Adrenal gland (tissue), 12 donors: Measurements from ENCODE around the gene MTARC2. TPM values are rescaled to one million over a fixed set of nuclear protein-coding genes. Genes with fewer than 3 reads are reported as not detected.

Experiments used
- DNase-seq, 7 donors: peaks; one replicate each; pipeline ENCODE4 v3.0.0-alpha.2; 2019 to 2020
- H3K27ac ChIP-seq, 5 donors: fragments of 200-600 bp; sonication (generic) in 4 of 5; 1 replicate in 3 of 5; 2 replicates in 2 of 5; pipeline versions ENCODE4 v1.5.1 to v1.8.0; 2016 to 2020; ENCODE audit warnings: mild to moderate bottlenecking in 1 of 5
- H3K27me3 ChIP-seq: fragments of 200-600 bp; 2 replicates; pipeline ENCODE4 v1.8.0; 2021
- H3K36me3 ChIP-seq, 2 donors: fragments of 200-600 bp; replicated peaks in 1 of 2; 1 replicate in 1 of 2; 2 replicates in 1 of 2; pipeline versions ENCODE4 v1.5.1 to v1.8.0; 2018 to 2022
- H3K4me1 ChIP-seq, 2 donors: fragments of 200-600 bp; replicated peaks in 1 of 2; 1 replicate in 1 of 2; 2 replicates in 1 of 2; pipeline versions ENCODE4 v1.5.1 to v1.8.0; 2018 to 2021
- H3K4me3 ChIP-seq, 4 donors: fragments of 200-600 bp; sonication (generic) in 3 of 4; one replicate each; pipeline ENCODE4 v1.5.1; 2016 to 2018
- H3K9me3 ChIP-seq, 3 donors: fragments of 200-600 bp; sonication (generic) in 1 of 3; replicated peaks in 1 of 3; 1 replicate in 2 of 3; 2 replicates in 1 of 3; pipeline versions ENCODE4 v1.5.1 to v1.8.0; 2016 to 2021
- POLR2A ChIP-seq, 2 donors: fragments of 450-650 bp; IDR thresholded peaks; one replicate each; pipeline ENCODE4 v1.6.1; 2017; ENCODE audit warnings: antibody characterized with exemption in 2 of 2, mild to moderate bottlenecking in 2 of 2, moderate library complexity in 1 of 2
- WGBS, 4 donors: extraction: QIAGEN DNeasy Blood & Tissue Kit in 2 of 4; methylation state at CpG; one replicate each; pipeline versions ENCODE4 v1.1.5 to v1.1.7; 2013 to 2017; 5-methylcytosine and 5-hydroxymethylcytosine counted together
- intact Hi-C, 2 donors: fragments of 100-400 bp; cut with DNase I; formaldehyde crosslinking; loops; one replicate each; pipeline versions ENCODE4 v1.14.1 to v1.15.0; 2022 to 2023
- polyA plus RNA-seq, 3 donors: library from polyadenylated mRNA; stranded (reverse); fragments of 200-250 nt in 2 of 3; fragments of 350-450 nt in 1 of 3; fragmentation: Illumina TruSeq in 1 of 3; extraction: RNeasy Lipid Tissue Mini Kit (QIAGEN cat#74804) in 1 of 3; gene quantifications; one replicate each; pipeline ENCODE4 v1.2.3, GENCODE V29; 2013 to 2014
- total RNA-seq, 9 donors: library from RNA; depleted of rRNA in 4 of 9; stranded (reverse); fragments of >200 nt in 4 of 9; fragments of 120-200 nt in 1 of 9; fragmentation: NEBNext Ultra II Directional in 1 of 9; extraction: Animal tissue kit (Norgen Biotek cat#: 25700) in 1 of 9; gene quantifications; one replicate each; pipeline versions ENCODE4 v1.1.0 to v1.2.4, GENCODE V29; 2013 to 2023
- TF ChIP-seq, protein P1 (sequence below), 6 experiments: fragments of 450-650 bp in 4 of 6; fragments of 200-600 bp in 2 of 6; sonication (generic) in 1 of 6; IDR thresholded peaks; 1 replicate in 5 of 6; 2 replicates in 1 of 6; pipeline versions ENCODE4 v1.5.1 to v1.8.0; 2016 to 2021; ENCODE audit warnings: antibody characterized with exemption in 6 of 6, mild to moderate bottlenecking in 2 of 6, moderate library complexity in 1 of 6
- donor health status: healthy with polysubstance abuse.
- donor health status: Bipolar disorder and iron deficiency.
- donor health status: DM: yes; HTN: yes; CAD: no.
- donor health status: DM: no; HTN: no; CAD: no.
- donor health status: DM: no; HTN: no; CAD: no.
- donor health status: DM: yes; HTN: yes; CAD: no.

Gene MTARC2
- total and polyA plus RNA-seq, 12 donors = 13.7 to 48.6 (median 29.8) TPM

DNA sequence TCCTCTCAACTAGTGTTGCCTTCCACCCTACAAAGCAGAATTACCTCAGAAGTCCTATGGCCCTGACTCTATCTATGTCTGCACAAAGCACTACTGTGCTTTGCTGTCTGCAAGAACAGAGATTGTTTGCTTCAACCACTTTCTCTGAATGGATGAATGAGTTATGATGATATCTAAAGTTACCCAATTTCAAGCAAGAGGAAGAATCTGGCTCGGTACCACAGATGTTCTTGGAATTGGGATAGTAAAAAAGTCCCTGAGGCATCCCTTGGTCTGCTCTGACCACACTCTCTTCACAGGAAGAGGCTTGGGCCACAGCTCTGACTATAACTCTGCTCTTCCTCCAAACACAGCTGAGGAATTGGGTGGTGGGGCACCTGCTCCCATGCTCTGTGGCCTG, 69.8 kb downstream of the MTARC2 start:
- TF ChIP-seq, protein P1, sequence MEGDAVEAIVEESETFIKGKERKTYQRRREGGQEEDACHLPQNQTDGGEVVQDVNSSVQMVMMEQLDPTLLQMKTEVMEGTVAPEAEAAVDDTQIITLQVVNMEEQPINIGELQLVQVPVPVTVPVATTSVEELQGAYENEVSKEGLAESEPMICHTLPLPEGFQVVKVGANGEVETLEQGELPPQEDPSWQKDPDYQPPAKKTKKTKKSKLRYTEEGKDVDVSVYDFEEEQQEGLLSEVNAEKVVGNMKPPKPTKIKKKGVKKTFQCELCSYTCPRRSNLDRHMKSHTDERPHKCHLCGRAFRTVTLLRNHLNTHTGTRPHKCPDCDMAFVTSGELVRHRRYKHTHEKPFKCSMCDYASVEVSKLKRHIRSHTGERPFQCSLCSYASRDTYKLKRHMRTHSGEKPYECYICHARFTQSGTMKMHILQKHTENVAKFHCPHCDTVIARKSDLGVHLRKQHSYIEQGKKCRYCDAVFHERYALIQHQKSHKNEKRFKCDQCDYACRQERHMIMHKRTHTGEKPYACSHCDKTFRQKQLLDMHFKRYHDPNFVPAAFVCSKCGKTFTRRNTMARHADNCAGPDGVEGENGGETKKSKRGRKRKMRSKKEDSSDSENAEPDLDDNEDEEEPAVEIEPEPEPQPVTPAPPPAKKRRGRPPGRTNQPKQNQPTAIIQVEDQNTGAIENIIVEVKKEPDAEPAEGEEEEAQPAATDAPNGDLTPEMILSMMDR (IDR thresholded peaks at IDR 0.05) = no peak
- no peak for TF ChIP-seq POLR2A (IDR thresholded peaks at IDR 0.05)
- no peak for DNase-seq

DNA sequence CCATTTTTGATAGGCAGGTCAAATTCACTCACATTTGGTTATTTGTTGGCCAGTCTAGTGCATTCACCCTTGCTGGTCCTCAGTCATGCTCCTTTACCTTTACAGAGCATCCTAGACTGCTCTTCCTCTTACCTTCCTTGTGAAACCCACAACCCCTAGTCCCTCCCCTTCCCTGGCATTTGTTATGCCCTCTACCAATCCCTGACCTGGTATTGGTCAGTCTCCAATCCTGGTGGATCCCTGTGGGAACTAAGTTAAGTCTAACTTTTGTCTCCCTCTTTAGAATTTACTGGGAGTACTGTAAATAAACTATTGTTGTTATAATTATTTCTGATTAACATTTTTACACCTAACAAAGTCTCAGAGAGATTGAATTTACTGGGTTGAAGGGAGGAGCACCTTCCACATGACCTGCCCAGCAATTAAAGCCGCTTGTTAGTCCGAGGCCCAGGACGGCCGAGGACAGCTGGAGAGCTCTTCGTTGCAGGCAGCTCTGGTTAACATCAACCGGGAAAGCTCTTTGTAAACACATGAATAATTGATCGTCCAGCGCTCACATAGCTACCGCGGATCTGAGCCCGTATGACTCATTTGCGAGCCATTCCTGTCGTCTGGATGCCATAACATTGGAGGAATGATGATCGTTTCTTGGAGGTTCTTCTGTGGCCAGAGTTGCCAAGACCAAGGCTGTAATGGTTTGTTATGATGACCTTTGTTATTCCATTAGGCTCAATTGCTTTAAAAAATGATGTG, 70.5 kb downstream of the MTARC2 start:
- DNase-seq = peak in 3 of 7 donors; percentile 23 to 64 (median 31)
- 45 to 62% (median 48%) methylated on average over 9 to 14 of the region's 14 CpGs for WGBS, 4 donors
- Histone ChIP-seq H3K27me3 (no peaks in the 10 kb centered on the region), H3K4me3 (no peak overlapping the region), H3K4me1 (no peaks in the 10 kb centered on the region), H3K9me3 (no peaks in the 10 kb centered on the region), H3K27ac (no peak overlapping the region), H3K36me3 (no peaks in the 10 kb centered on the region)
- no peak for TF ChIP-seq POLR2A (IDR thresholded peaks at IDR 0.05)
- TF ChIP-seq, protein P1 (IDR thresholded peaks at IDR 0.05) = no peak
- intact Hi-C loops = no loop called here

More for the DNA sequence above, 69.8 kb downstream of the MTARC2 start:
- H3K27me3 ChIP-seq = no peaks in the 10 kb centered on the region
- no peaks in the 10 kb centered on the region for H3K36me3 ChIP-seq
- H3K27ac ChIP-seq = no peak overlapping the region
- 69 to 88% (median 85%) methylated on average over 1 of the region's 1 CpG for WGBS, 4 donors
- no peak overlapping the region for H3K4me3 ChIP-seq
- no peaks in the 10 kb centered on the region for H3K4me1 ChIP-seq
- intact Hi-C loops = no loop called here
- no peaks in the 10 kb centered on the region for H3K9me3 ChIP-seq

DNA sequence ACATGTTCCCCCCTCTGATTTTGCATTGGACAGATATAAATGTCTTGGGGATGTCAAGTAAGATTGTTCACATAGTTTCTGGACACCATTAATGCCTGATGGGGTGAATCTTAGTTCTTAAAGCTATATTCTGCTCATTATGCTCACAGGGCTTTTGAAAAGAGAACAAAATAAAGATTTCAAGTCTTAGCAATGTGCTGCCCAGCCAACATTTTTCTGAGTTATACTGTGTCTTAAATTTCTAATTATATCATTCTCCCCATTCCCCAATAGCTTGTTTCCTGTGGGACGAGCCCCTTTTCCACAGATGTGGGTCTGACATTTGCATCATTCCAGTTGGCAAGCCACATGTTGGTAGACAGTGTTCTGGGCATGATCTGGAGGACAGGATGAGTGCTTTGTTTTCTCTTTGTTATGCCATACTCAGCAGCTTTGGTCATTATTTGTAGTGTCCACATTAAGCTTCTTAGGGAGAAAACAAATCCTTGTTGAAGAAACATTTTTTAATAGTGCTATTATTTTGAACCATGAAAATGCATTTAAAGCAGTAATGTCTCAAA, 71.4 kb downstream of the MTARC2 start:
- H3K27me3 ChIP-seq = no peaks in the 10 kb centered on the region
- no peaks in the 10 kb centered on the region for H3K4me1 ChIP-seq
- no peak for TF ChIP-seq POLR2A (IDR thresholded peaks at IDR 0.05)
- TF ChIP-seq, protein P1 (IDR thresholded peaks at IDR 0.05) = no peak
- DNase-seq = no peak
- H3K4me3 ChIP-seq = no peak overlapping the region
- H3K27ac ChIP-seq = no peak overlapping the region
- 30 to 61% (median 49%) methylated on average over 1 of the region's 1 CpG for WGBS, 4 donors
- no peaks in the 10 kb centered on the region for H3K9me3 ChIP-seq
- intact Hi-C loops = no loop called here
- H3K36me3 ChIP-seq = no peaks in the 10 kb centered on the region

DNA sequence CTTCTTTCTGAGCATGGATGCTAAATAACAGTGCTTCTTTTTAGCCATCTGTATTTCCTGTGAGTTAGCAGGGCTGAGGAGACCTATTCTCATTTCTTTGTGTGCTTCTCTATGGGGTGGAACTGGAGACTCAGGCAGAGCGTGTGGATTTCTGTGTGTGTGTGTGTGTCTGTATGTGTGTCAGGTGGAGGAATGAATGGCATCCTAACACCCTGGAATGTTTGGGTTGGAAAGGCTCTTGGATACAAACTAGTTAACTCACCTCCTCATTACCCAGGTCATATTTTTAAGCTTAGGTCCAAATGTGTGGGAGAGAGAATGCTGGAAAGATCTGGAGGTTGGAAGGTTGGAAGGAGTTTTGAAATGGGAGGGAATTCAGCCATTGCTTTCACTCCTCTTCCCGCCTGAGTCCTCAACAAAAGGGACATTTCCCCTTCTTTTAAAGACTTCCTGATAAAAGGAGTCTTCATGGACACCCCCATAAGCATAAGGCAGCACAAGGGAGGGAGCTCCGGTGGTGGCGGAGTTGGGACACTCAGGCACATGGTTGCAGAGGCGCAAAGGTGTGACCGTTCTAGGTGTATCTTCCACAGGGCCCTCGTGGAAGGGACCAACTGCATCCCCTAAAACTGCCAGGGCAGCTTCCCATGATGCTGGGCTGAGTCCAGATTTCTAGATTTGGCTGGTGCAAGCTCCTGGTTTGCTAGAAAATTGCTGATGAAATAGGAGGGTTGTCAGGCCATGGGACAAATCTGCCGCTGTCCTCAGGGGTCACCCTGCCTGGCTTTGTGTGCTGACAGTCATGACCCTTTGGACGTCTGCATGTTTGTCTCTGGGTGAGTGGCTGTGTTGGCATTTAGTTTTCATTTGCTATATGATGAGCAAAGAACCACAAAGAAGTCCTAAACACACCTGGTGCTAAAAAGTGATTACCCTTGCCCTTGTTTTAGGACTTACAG, 76.2 kb downstream of the MTARC2 start:
- Histone ChIP-seq H3K9me3 (no peaks in the 10 kb centered on the region), H3K36me3 (no peaks in the 10 kb centered on the region), H3K27ac (no peak overlapping the region), H3K4me3 (no peak overlapping the region), H3K27me3 (no peaks in the 10 kb centered on the region), H3K4me1 (no peaks in the 10 kb centered on the region)
- intact Hi-C loops = no loop called here
- TF ChIP-seq, protein P1 (IDR thresholded peaks at IDR 0.05) = no peak
- no peak for TF ChIP-seq POLR2A (IDR thresholded peaks at IDR 0.05)
- WGBS, 4 donors = 82 to 85% (median 83%) methylated on average over 8 to 9 of the region's 9 CpGs
- no peak for DNase-seq
